Panc1 (cell line): ENCODE measurements around the gene MANF. TPM values are rescaled to one million over a fixed set of nuclear protein-coding genes. Genes with fewer than 3 reads are reported as not detected.

Source experiments
- ATAC-seq: fragments of 200-7000 bp; cut with Tn5 transposase; 2 replicates; pipeline ENCODE4 v1.9.1; 2020; ENCODE audit warnings: mild to moderate bottlenecking, moderate library complexity
- BruUV-seq: library from RNA; stranded (reverse); fragments of 400-500 nt; replicated peaks from 2 replicates; lab custom pipeline; 2021; lab: Mats Ljungman, UMichigan
- CTCF ChIA-PET: fragments of 300-600 bp; sonication (Branson Sonifier 250); formaldehyde crosslinking; loops from one replicate; lab custom pipeline; 2022; ENCODE audit warnings: antibody characterized with exemption; lab: Charles Lee
- POLR2A ChIA-PET: fragments of 300-600 bp; sonication (Branson Sonifier 250); formaldehyde crosslinking; loops from one replicate; lab custom pipeline; 2022; ENCODE audit warnings: antibody characterized with exemption; lab: Charles Lee
- DNase-seq: peaks from one replicate; pipeline ENCODE4 v3.0.0-alpha.2; 2010; ENCODE audit warnings: low read depth, low spot score
- H3K27ac ChIP-seq: 2 replicates; pipeline ENCODE4 v1.5.1; 2011; ENCODE audit warnings: mild to moderate bottlenecking, low read length, inconsistent platforms
- H3K27me3 ChIP-seq: fragments of 200-500 bp; sonication (Bioruptor generic); 2 replicates; pipeline ENCODE4 v1.6.0; 2014; ENCODE audit warnings: low read length, inconsistent platforms; ENCODE audit not compliant: control insufficient read depth, insufficient read depth
- H3K36me3 ChIP-seq: fragments of 200-500 bp; sonication (Bioruptor generic); 2 replicates; pipeline ENCODE4 v1.5.1; 2014; ENCODE audit warnings: inconsistent platforms, mild to moderate bottlenecking, low read length, moderate library complexity; ENCODE audit not compliant: control insufficient read depth, insufficient read depth
- H3K4me1 ChIP-seq: 2 replicates; pipeline ENCODE4 v1.5.1; 2011; ENCODE audit warnings: inconsistent platforms, mild to moderate bottlenecking, low read length, moderate library complexity; ENCODE audit not compliant: control insufficient read depth, insufficient read depth
- H3K4me3 ChIP-seq, 2 experiments: 2 replicates each; pipeline ENCODE4 v1.5.1; 2011 to 2012; ENCODE audit warnings: low read depth in 2 of 2, low read length in 2 of 2, mild to moderate bottlenecking in 2 of 2, inconsistent platforms in 1 of 2, moderate library complexity in 1 of 2
- H3K9me3 ChIP-seq: fragments of 200-500 bp; sonication (Bioruptor generic); 2 replicates; pipeline ENCODE4 v1.5.1; 2014; ENCODE audit warnings: low read depth, mild to moderate bottlenecking, inconsistent platforms, low read length, moderate library complexity; ENCODE audit not compliant: control insufficient read depth, insufficient read depth
- POLR2AphosphoS5 ChIP-seq: IDR thresholded peaks from 2 replicates; pipeline ENCODE4 v1.6.1; 2012; ENCODE audit warnings: mild to moderate bottlenecking, low read depth, low read length, moderate library complexity
- SIN3A ChIP-seq: IDR thresholded peaks from 2 replicates; pipeline ENCODE4 v1.6.1; 2012; ENCODE audit warnings: low read depth, mild to moderate bottlenecking, low read length, moderate library complexity, borderline replicate concordance; ENCODE audit not compliant: insufficient read depth
- TCF7L2 ChIP-seq: IDR thresholded peaks from 2 replicates; pipeline ENCODE4 v1.6.1; 2011; ENCODE audit warnings: mild to moderate bottlenecking, low read depth, low read length, inconsistent platforms
- in situ Hi-C: cut with HindIII; loops from 2 replicates; pipeline ENCODE4 v1.10.0; 2016; ENCODE audit warnings: low sequenced_read_pairs, low pct_unique_long_range_greater_than_20kb
- intact Hi-C: fragments of 100-400 bp; cut with micrococcal nuclease; formaldehyde crosslinking; loops from one replicate; pipeline ENCODE4 v1.10.0; 2022; ENCODE audit not compliant: unreplicated experiment
- total RNA-seq: library from RNA; stranded (reverse); gene quantifications from one replicate; pipeline ENCODE4 v1.2.1, GENCODE V29; 2021; ENCODE audit not compliant: unreplicated experiment
- TF ChIP-seq, protein P1 (sequence below): fragments of 450-650 bp; IDR thresholded peaks from 2 replicates; pipeline ENCODE4 v1.5.1; 2017; ENCODE audit warnings: mild to moderate bottlenecking
- TF ChIP-seq, protein P2 (sequence below), 2 experiments: IDR thresholded peaks; 2 replicates each; pipeline ENCODE4 v1.6.1; 2011 to 2012; ENCODE audit warnings: low read depth in 2 of 2, control low read depth in 1 of 2, low read length in 1 of 2, mild to moderate bottlenecking in 1 of 2, moderate library complexity in 1 of 2; ENCODE audit not compliant: insufficient read depth in 1 of 2

Gene MANF
- total RNA-seq, 1 experiment from 2014 or later, result 69.9 TPM

DNA sequence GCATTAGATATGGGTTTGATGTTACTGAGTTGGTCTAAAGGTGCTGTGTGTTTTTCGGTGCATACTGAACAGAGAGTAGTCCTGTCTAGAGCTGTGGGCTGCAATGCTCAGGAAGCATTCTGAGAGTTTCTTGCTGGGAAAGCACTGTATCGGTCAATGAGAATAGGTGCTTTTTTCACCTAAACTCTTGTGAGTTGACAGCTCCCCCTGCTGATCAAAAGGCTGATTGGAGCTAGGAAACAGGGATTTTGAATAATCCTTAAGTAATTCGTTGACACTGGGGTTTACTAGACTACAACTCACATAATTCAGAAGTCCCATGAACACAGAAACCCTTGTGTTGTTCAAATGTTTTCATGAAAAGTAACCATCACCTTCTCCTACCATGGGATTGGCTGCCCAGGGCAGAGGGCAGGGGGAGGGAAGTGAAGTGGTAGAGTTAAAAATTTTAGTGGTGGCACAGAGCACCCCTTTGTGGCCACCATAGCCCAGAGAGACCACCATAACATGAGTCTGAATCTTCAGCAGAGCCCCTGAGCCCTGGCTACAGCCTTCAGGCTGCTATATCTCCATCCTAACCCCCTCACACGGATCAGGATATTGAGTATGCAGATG, 13.0 kb upstream of the MANF start:
- BruUV-seq, result no TSS peak
- TF ChIP-seq, protein P1, sequence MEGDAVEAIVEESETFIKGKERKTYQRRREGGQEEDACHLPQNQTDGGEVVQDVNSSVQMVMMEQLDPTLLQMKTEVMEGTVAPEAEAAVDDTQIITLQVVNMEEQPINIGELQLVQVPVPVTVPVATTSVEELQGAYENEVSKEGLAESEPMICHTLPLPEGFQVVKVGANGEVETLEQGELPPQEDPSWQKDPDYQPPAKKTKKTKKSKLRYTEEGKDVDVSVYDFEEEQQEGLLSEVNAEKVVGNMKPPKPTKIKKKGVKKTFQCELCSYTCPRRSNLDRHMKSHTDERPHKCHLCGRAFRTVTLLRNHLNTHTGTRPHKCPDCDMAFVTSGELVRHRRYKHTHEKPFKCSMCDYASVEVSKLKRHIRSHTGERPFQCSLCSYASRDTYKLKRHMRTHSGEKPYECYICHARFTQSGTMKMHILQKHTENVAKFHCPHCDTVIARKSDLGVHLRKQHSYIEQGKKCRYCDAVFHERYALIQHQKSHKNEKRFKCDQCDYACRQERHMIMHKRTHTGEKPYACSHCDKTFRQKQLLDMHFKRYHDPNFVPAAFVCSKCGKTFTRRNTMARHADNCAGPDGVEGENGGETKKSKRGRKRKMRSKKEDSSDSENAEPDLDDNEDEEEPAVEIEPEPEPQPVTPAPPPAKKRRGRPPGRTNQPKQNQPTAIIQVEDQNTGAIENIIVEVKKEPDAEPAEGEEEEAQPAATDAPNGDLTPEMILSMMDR, result peak; percentile 79
- TF ChIP-seq TCF7L2, result no peak
- Histone ChIP-seq H3K9me3 (no peaks in the 10 kb centered on the region), H3K4me1 (no peaks in the 10 kb centered on the region), H3K36me3 (no peaks in the 10 kb centered on the region), H3K27ac (no peak overlapping the region), H3K27me3 (no peaks in the 10 kb centered on the region), H3K4me3 (no peak overlapping the region)
- ATAC-seq, result peak; percentile 85
- DNase-seq, result peak; percentile 35
- in situ Hi-C loops (no loop called here), intact Hi-C loops (loop anchor here (2.0 to 10.0 kb wide), 4 partner anchors 271 to 755 kb away; partner anchors contain the start of genes DOCK3 and MAPKAPK3)
- ChIA-PET POLR2A (no interaction called here), CTCF (interaction anchor here (0.6 to 1.5 kb wide), 5 partner anchors 151 to 1554 kb away, joined by 3 to 11 read pairs (median 6); partner anchors contain the start of gene MAPKAPK3)

DNA sequence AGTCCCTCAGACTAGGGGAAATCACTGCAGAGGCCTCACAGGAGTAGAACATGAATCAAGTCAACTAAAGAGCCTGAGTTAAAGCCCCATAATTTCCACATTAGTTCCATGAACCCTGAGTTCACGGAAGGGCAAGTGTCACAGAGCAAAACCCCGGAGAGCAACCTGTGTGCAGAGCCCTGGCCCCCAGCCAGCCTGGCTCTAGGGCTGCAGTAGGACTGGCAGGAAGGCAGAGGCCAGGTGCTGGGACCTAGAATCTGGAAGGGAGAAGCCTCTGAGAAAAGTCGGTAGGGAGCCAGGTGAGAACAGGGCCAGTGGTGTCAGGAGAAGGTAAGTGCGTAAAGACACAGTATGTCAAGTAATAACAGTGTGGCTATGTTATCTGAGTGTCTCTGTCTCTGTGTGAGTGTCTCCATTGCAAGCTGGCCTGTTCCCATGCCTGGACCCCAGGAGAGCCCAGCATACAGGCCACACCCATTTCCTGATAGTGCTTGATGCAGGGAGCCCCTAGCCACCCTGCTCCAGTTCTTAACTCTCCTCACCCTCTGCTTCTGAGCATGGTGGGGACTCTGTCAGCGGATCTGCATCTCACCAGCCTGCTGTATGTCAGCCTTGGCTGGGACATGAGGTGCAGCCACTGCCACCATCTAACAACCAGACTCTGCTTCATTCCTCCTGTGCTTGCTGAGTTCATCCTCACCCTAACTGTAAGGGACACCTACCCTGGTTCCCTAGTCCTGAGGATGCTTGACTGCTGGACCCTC, 11.3 kb upstream of the MANF start:
- POLR2A ChIA-PET, result no interaction called here
- no peak overlapping the region for H3K4me3 ChIP-seq
- no peaks in the 10 kb centered on the region for H3K36me3 ChIP-seq
- ATAC-seq (no peak), DNase-seq (no peak)
- CTCF ChIA-PET, result no interaction called here
- H3K27me3 ChIP-seq, result no peaks in the 10 kb centered on the region
- no TSS peak for BruUV-seq
- H3K4me1 ChIP-seq, result no peaks in the 10 kb centered on the region
- no peak overlapping the region for H3K27ac ChIP-seq
- in situ Hi-C loops (no loop called here), intact Hi-C loops (loop anchor here (2.0 to 10.0 kb wide), 4 partner anchors 273 to 757 kb away; partner anchors contain the start of genes DOCK3 and MAPKAPK3)
- no peaks in the 10 kb centered on the region for H3K9me3 ChIP-seq
- TF ChIP-seq SIN3A (no peak), POLR2AphosphoS5 (no peak), TCF7L2 (no peak)
- TF ChIP-seq, protein P2, sequence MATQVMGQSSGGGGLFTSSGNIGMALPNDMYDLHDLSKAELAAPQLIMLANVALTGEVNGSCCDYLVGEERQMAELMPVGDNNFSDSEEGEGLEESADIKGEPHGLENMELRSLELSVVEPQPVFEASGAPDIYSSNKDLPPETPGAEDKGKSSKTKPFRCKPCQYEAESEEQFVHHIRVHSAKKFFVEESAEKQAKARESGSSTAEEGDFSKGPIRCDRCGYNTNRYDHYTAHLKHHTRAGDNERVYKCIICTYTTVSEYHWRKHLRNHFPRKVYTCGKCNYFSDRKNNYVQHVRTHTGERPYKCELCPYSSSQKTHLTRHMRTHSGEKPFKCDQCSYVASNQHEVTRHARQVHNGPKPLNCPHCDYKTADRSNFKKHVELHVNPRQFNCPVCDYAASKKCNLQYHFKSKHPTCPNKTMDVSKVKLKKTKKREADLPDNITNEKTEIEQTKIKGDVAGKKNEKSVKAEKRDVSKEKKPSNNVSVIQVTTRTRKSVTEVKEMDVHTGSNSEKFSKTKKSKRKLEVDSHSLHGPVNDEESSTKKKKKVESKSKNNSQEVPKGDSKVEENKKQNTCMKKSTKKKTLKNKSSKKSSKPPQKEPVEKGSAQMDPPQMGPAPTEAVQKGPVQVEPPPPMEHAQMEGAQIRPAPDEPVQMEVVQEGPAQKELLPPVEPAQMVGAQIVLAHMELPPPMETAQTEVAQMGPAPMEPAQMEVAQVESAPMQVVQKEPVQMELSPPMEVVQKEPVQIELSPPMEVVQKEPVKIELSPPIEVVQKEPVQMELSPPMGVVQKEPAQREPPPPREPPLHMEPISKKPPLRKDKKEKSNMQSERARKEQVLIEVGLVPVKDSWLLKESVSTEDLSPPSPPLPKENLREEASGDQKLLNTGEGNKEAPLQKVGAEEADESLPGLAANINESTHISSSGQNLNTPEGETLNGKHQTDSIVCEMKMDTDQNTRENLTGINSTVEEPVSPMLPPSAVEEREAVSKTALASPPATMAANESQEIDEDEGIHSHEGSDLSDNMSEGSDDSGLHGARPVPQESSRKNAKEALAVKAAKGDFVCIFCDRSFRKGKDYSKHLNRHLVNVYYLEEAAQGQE (IDR thresholded peaks at IDR 0.05; ENCODE audit: insufficient read depth in 1 of 2, low read depth in 2 of 2, low read length in 1 of 2), result no peak
- TF ChIP-seq, protein P1, result no peak
